DMS153 treated with DMSO at 0.1 percent for 48 hours (cell line): Measurements from ENCODE around the gene HECTD3.

Experiments
- DNase-seq: peaks from one replicate; lab custom pipeline; 2025; ENCODE audit not compliant: unreplicated experiment; lab: John Stamatoyannopoulos, UW

The HECTD3 gene

GRCh38 chr1:45010855-45011811 lies at the start of gene HECTD3:
HECTD3 (minus strand) TSS chr1:45011324; CDS start chr1:45011257, 67 bp downstream.
- peak; percentile 75 for DNase-seq

DNA sequence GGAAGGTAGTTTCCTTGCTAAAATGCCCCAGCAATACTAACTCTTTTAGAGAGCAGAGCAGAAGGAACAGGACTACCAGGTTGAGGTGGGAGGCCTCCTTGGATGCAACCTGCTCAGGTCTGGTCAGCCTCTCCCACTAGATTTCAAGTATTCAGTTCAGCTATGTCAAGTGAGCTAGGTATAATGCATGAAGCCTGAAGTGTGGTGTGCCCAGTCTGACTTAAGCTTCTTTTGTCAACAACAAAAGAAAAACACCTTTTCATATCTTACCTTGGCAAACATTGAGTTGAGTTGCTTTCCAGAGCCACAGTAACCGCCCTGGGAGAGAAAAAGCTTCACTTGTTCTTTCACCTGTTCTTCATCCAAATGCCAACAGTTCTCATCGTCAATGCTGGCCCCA lies 48.7 kb upstream of the HECTD3 start:
- DNase-seq: no peak

- no peak for DNase-seq
Measured at GRCh38 chr1:45057542-45057941, 46.4 kb upstream of the HECTD3 start.

DNA sequence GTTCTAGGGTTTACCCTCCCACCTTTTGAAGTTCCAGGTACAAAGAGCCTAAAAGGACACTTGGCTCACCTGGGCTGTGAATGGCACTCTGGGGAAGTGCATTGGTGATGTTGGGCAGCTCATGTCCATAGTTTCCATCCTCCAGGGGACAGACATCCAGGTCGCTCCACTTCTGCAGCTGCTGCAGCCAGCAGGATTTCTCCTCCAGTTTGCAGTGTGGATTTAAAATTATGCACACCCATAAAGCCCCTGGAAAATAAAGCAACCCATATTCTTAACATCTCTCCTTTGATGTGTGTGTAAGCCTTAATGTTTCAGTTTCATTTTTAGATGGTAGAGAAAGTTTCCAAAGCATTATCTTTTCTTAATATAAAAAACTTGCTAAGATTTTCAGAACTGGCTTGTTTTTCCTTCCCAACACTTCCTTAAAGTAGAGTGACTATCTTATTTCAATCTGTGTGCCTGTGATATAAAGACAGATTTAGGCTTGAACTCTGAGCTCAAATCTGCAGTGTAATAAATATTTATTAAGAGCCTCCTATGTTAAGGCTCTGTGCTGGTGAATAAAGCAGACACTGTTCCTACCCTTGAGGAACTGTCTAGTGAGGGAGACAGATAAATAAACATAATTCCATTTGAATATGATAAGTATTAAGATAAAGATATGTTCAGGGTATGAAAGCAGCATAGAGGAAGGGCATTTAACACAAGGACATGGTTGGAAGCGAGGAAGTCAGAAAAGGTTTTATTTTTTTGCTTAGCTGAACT lies 40.1 kb upstream of the HECTD3 start:
- no peak for DNase-seq

DNA sequence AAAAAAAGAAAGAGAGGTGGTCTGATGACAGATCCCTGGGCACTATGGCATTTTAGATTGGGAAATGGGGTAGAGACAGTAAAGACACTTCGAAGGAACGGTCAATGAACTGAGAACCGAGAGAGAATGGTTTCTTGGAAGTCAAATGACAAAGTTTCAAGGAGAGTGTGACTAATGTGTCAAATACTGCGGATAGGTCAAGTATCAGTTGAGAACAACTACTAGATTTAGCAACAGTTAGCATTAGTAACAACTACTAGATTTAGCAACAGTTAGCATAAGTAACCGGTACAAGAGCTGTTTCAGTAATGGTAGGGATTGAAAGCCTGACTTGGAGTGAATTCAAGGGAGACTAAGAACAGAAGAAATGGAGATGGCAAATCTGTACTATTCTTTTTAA lies 35.9 kb upstream of the HECTD3 start:
- DNase-seq: no peak

DNA sequence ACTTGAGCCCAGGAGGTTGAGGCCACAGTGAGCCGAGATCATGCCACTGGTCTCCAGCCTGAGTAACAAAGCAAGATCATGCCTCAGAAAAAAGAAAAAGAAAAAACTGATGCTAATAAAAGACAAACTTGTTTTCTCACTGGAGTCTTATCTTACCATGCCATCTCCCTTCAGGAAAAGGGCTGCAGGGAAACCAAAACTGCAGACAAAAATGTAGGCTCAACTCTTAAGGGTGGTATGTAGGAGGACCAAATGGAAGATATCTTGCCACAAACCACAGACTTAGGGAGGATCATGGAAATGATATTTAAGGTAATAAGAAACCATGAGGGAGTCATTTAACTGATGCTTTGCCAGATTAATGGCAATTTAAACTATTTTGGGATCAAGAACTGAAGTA lies 33.8 kb upstream of the HECTD3 start:
- no peak for DNase-seq

GRCh38 chr1:45043094-45043493 lies 32.0 kb upstream of the HECTD3 start:
- no peak for DNase-seq

DNA sequence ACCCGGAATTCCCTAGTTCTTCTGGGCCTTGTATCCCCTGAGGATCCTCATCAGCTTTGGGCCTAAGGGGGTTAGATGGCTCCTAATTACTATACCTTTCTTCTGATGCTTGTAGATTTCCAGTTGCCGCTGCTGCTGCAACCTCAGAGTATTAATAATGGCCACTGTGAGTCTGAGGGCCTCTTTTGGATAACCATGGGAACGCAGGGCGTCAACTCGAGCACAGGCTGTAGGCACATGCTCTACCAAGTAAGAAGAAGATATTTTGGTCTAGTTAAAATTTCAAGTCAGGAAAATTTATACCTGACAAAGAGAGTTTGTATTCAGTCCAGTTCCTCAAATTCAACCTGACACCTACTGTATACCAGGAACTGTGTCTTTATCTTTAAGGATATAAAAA lies 29.2 kb upstream of the HECTD3 start:
- no peak for DNase-seq

DNA sequence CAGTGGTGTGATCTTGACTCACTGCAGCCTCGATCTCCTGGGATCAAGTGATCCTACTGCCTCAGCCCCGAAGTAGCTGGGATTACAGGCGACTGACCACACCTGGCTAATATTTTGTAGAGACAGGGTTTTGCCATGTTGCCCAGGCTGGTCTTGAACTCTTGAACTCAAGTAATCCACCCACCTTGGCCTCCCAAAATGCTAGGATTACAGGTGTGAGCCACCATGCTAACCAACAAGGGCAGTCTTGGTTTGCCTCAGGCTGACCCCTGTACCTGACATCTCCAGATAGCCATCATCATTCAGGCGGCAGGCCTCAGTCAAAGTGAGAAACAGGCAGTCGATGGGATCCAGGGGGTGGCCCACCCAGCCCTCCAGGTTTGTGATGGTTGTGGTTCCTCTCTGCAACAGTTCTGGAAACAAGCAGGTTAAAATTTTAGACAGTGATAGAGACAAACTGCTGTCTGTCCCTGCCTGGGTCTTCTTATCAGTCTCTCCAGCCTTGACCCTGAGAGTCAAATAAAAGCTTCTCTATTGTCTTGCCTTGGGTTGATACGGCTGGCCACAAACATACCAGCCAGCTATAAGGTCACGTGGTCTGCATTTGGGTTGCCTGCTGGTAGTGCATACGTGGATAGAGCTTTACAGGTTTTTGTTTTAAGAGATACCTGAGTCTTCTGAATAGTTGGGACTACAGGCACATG lies 27.7 kb upstream of the HECTD3 start:
- no peak for DNase-seq

DNA sequence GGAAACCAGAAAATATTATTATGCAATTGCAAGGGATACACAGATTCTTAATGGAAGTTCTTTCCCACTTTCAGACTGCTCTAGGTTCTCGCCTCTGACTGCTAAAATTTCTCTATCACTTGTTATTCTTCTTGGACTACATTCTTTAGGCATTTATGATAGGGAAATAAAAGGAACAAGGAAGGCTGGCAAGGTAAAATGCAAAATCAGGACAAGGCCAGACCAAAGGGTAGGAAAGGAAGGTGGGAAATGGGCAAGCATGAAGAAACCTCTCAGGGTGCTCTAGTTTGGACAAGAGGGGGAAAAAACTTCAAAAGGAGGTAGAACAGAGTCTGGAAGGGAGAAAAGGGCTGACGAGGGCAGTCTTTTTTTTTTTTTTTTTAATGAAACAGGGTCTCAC lies 27.1 kb upstream of the HECTD3 start:
- no peak for DNase-seq

GRCh38 chr1:45037456-45037855 lies 26.3 kb upstream of the HECTD3 start:
- no peak for DNase-seq

GRCh38 chr1:45035631-45036301 lies 24.6 kb upstream of the HECTD3 start:
- DNase-seq: no peak

DNA sequence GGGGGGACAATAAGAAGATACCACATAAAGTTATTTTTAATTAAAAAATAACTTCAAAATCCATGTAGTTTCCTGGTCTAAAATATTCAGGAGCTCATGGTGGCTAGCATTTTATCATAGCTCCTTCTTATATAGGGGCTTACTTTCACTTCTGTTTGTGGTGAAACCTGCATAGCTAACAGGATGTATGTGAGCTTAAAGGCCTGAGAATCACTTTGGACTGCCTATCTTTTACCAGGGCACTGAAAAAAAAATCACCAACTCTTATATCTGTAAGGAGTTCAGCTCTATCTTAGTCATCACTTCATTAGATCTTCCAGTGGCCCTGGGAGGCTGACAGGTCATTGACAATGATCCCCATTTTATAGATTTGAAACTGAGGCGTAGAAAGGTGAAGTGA lies 22.2 kb upstream of the HECTD3 start:
- DNase-seq: no peak

GRCh38 chr1:45032837-45033236 lies 21.7 kb upstream of the HECTD3 start:
- DNase-seq: no peak

DNA sequence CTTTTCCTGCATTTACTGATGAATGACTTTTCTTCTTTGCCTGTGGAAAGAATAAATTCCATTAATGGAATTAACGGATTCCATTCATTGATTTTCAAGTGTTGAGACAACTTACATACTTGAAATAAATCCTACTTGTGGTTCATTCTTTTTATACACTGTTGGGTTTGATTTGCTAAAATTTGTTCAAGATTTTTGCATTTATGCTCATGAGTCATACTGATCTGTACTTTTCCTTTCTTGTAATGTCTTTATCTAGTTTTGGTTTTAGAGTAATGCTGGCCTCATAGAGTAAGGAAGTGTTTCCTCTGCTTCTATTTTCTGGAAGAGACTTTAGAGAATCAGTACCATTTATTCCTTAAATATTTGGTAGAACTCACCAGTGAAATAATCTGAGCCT lies 15.3 kb upstream of the HECTD3 start:
- DNase-seq: no peak

GRCh38 chr1:45023663-45024062 lies 12.5 kb upstream of the HECTD3 start:
- no peak for DNase-seq

GRCh38 chr1:45018599-45019230 lies 7.6 kb upstream of the HECTD3 start:
- DNase-seq: peak; percentile 75

GRCh38 chr1:45016767-45017166 lies 5.6 kb upstream of the HECTD3 start:
- DNase-seq: no peak

DNA sequence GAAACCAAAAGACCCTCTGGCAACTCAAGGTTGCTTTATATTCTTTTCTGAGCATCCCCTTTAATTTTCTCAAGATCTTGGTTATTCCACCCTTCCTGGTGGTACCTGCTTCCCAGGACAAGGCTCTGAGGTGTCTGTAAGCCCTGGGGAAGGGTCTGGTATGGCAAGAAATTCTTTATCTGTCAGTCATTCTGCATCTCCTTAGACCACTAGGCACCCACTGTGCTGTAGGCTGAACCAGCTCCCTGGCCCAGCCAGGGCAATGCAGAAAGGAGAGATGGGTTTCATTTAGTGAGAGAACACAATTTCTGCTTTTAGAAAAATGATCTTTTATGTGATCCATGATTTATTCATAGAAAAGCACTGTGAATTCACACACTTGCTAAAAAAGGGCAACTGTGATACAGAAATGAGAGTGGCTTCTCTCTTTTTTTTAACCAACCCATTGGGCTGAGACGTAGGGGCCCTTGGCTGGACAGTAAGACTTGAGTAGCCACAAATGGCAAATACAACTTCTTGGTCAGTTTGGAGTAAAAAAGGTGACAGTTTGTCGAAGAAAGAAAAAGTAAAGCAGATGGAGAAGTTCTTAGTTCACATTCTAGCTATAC lies 5.1 kb upstream of the HECTD3 start:
- no peak for DNase-seq

DNA sequence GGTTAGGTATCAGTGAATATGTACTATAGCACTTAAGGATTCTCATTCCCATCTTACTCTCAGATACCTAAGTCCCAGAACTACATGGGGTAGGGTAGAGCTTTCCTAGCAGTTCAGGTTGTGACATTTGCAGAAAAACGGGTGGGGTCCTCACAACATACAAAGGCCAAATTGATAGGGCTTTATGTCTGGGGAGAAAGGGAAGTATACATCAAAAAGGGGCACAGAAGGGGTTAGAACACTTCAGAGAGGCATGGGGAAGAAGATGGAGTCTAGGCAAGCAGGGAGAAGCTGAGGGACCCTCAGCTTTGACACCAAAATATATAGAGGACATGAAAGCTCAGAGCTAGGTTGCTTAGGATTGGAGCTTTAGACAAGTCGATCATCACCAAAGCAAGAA lies 4.6 kb upstream of the HECTD3 start:
- DNase-seq: no peak
